ENCODE data around the gene OR2M4. TPM values are rescaled to one million over a fixed set of nuclear protein-coding genes. Genes with fewer than 3 reads are reported as not detected.

The OR2M4 gene, protein sequence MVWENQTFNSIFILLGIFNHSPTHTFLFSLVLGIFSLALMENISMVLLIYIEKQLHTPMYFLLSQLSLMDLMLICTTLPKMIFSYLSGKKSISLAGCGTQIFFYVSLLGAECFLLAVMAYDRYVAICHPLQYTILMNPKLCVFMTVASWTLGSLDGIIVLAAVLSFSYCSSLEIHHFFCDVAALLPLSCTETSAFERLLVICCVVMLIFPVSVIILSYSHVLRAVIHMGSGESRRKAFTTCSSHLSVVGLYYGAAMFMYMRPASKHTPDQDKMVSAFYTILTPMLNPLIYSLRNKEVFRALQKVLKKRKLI
- not detected in 2 replicates for total RNA-seq (2021)
- long read RNA-seq = 0 reads

DNA sequence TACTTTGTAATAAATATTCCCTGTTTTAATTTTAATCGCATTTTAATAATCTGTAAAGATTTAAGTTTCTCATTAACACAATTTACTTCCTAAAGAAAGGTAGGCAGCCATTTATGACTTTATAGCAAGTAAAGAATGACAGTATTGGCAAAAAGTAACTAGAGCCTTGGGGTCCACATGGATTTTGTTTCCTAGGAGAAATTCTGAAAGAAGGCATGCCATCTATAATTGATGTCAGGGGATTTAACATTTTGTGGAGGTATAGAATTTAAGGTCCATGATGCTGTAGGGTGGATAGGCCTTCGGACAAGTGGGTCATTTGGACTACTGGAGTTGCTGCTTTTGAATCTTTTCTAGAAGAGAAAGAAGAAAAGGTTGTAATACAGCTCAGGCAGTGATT, at the start of gene OR2M4:
Gene OR2M4, plus strand, starts transcription at position 301 of the 400 bp plus-strand sequence. CDS start 7,512 bp downstream, outside the sequence.
- Histone ChIP-seq H2BK5ac (ENCODE audit: insufficient read length, low read length) (no peak within 1 kb of the TSS), H3K4me1 (ENCODE audit: insufficient read depth, low read length) (no peaks in the 10 kb centered on the region), H3K9ac (ENCODE audit: extremely low read depth, insufficient read length, low read length) (no peak within 1 kb of the TSS), H2AFZ (ENCODE audit: low read length) (no peak within 1 kb of the TSS), H3K23me2 (ENCODE audit: insufficient read length, low read depth, low read length, poor library complexity, severe bottlenecking) (no peaks in the 10 kb centered on the region), H2BK12ac (ENCODE audit: insufficient read length, low read depth, low read length) (no peak within 1 kb of the TSS), H3K4me2 (ENCODE audit: insufficient read depth, insufficient read length, low read length) (no peak within 1 kb of the TSS), H3K56ac (ENCODE audit: insufficient read length, low read depth, low read length) (no peak within 1 kb of the TSS), H3K4ac (ENCODE audit: low read depth, low read length) (no peak within 1 kb of the TSS), H4K5ac (ENCODE audit: insufficient read length, low read depth, low read length) (no peak within 1 kb of the TSS), H2BK120ac (ENCODE audit: low read depth, low read length, poor library complexity, severe bottlenecking) (no peak within 1 kb of the TSS), H3K79me1 (ENCODE audit: insufficient read depth, low read depth, low read length, poor library complexity, severe bottlenecking) (no peaks in the 10 kb centered on the region), H4K91ac (ENCODE audit: insufficient read length, low read depth, low read length) (no peak within 1 kb of the TSS), H3T11ph (ENCODE audit: low read length) (no peak within 1 kb of the TSS), H3K27me3 (ENCODE audit: insufficient read depth, low read length) (no peaks in the 10 kb centered on the region), H3K14ac (ENCODE audit: insufficient read depth, low read length) (no peak within 1 kb of the TSS), H2BK15ac (ENCODE audit: low read depth, low read length) (no peak within 1 kb of the TSS), H2AK5ac (ENCODE audit: insufficient read length, low read length) (no peak within 1 kb of the TSS), H3K9me3 (ENCODE audit: control insufficient read depth, low read depth, low read length) (peaks cover 46% of the 10 kb centered on the region), H3K23ac (ENCODE audit: insufficient read length, low read depth, low read length) (no peak within 1 kb of the TSS), H3K18ac (ENCODE audit: insufficient read length, low read depth, low read length) (no peak within 1 kb of the TSS), H3K79me2 (ENCODE audit: insufficient read depth, low read length) (no peaks in the 10 kb centered on the region), H4K8ac (replicated peaks; ENCODE audit: insufficient read length, low read depth, low read length) (no peak within 1 kb of the TSS), H3K27ac (ENCODE audit: insufficient read length, low read depth, low read length) (no peak within 1 kb of the TSS), H2BK20ac (ENCODE audit: low read depth, low read length, poor library complexity, severe bottlenecking) (no peak within 1 kb of the TSS), H4K20me1 (ENCODE audit: control insufficient read depth, insufficient read depth, insufficient read length) (no peaks in the 10 kb centered on the region)
- TF ChIP-seq, protein P1, sequence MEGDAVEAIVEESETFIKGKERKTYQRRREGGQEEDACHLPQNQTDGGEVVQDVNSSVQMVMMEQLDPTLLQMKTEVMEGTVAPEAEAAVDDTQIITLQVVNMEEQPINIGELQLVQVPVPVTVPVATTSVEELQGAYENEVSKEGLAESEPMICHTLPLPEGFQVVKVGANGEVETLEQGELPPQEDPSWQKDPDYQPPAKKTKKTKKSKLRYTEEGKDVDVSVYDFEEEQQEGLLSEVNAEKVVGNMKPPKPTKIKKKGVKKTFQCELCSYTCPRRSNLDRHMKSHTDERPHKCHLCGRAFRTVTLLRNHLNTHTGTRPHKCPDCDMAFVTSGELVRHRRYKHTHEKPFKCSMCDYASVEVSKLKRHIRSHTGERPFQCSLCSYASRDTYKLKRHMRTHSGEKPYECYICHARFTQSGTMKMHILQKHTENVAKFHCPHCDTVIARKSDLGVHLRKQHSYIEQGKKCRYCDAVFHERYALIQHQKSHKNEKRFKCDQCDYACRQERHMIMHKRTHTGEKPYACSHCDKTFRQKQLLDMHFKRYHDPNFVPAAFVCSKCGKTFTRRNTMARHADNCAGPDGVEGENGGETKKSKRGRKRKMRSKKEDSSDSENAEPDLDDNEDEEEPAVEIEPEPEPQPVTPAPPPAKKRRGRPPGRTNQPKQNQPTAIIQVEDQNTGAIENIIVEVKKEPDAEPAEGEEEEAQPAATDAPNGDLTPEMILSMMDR (conservative IDR thresholded peaks at IDR 0.05) = no peak
- Mint-ChIP-seq H3K9me3 (peaks cover 86 to 95% of the 10 kb centered on the region in 2 experiments), H3K27ac (no peak within 1 kb of the TSS), H3K4me1 (no peaks in the 10 kb centered on the region), H3K4me3 (no peak within 1 kb of the TSS), H3K27me3 (ENCODE audit: low read depth) (no peaks in the 10 kb centered on the region), H3K36me3 (ENCODE audit: insufficient read depth in 1 of 3, low read depth in 3 of 3) (peaks cover 9 to 31% (median 10%) of the 10 kb centered on the region in 3 experiments; a peak in 6 of 7 replicates)
- WGBS (ENCODE audit: extremely low coverage, insufficient read length, low lambda C conversion rate) = no CpG with 5 or more reads among the region's 2 CpGs
- DNase-seq = no peak

Data from H9 (cell line).